ENCODE data around the gene IGFBP7.

- TF ChIP-seq EZH2 (IDR thresholded peaks at IDR 0.05) (no peak), POLR2AphosphoS5 (IDR thresholded peaks at IDR 0.05; ENCODE audit: borderline replicate concordance, low read depth, low read length) (no peak), FOXP2 (optimal IDR thresholded peaks at IDR 0.05; ENCODE audit: control extremely low read depth, extremely low read length, insufficient read depth) (no peak)
These were observed 69.7 kb downstream of the IGFBP7 start for GRCh38 chr4:57040510-57040909.
